Inflammatory macrophage (primary cell): ENCODE results near the gene ENGASE.
"Not testable (repeated sequence)": the region's sequence is repeated elsewhere in the genome, so short reads cannot be mapped to it uniquely, and the experiment has no call there.

ENCODE experiments used
- DNase-seq, 2 donors: peaks; one replicate each; pipeline ENCODE4 v3.0.0-alpha.2; 2020 to 2022
- total RNA-seq, 18 experiments: gene quantifications; one replicate each; lab custom pipeline; 2026; ENCODE audit warnings: mixed read lengths in 6 of 18, inconsistent platforms in 2 of 18; lab: John Stamatoyannopoulos, UW

ENGASE gene, protein sequence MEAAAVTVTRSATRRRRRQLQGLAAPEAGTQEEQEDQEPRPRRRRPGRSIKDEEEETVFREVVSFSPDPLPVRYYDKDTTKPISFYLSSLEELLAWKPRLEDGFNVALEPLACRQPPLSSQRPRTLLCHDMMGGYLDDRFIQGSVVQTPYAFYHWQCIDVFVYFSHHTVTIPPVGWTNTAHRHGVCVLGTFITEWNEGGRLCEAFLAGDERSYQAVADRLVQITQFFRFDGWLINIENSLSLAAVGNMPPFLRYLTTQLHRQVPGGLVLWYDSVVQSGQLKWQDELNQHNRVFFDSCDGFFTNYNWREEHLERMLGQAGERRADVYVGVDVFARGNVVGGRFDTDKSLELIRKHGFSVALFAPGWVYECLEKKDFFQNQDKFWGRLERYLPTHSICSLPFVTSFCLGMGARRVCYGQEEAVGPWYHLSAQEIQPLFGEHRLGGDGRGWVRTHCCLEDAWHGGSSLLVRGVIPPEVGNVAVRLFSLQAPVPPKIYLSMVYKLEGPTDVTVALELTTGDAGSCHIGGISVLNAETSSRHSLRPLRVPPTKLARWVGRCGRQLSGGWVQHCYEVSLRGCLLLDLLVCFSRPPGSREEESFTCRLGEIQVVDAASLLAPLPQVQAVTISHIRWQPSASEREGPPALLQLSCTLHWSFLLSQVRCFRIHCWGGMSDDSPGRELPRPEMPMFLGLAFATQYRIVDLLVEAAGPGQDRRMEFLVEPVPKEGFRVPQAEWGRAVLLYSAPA
- total RNA-seq, result 6.7 to 46.8 (median 22.9) reads per million in 18 experiments

DNA sequence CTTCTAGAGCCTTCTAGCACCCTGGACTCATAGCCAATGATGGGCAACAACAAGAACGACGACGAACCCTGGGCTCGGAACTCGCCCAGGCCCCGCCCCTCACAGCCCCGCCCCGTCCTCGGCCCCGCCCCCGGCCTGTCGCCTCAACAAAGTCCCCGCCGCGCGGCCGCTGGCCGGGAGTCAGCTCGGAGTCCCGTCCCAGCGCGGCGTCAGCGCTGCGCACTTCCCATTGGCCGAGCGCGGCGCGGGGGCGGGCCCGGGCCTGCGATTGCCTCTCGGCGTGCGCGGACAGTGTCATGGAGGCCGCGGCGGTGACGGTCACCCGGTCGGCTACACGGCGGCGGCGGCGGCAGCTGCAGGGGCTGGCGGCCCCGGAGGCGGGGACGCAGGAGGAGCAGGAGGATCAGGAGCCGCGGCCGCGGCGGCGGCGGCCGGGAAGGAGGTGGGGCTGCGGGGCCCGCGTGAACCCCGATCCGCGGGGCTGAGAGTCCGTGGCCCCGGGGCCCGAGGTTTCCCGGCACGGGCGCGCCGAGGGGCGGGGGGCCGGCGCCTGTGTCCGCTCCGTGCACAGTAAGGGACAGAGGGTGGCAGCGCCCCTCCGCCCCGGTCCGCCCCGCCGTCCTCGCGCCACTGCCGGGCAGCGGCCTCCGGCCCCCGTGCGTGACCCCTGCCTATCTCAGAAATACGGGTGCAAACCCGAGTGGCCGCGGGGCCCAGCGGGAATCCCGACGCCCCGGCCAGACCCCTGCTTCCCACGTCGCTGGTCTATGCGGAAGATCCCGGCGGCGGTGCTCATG is at the start of gene ENGASE:
Gene ENGASE, plus strand, starts transcription at position 176 of the 797 bp plus-strand sequence. Its CDS starts 121 bp downstream, at position 297.
- DNase-seq, result peak; percentile 98

DNA sequence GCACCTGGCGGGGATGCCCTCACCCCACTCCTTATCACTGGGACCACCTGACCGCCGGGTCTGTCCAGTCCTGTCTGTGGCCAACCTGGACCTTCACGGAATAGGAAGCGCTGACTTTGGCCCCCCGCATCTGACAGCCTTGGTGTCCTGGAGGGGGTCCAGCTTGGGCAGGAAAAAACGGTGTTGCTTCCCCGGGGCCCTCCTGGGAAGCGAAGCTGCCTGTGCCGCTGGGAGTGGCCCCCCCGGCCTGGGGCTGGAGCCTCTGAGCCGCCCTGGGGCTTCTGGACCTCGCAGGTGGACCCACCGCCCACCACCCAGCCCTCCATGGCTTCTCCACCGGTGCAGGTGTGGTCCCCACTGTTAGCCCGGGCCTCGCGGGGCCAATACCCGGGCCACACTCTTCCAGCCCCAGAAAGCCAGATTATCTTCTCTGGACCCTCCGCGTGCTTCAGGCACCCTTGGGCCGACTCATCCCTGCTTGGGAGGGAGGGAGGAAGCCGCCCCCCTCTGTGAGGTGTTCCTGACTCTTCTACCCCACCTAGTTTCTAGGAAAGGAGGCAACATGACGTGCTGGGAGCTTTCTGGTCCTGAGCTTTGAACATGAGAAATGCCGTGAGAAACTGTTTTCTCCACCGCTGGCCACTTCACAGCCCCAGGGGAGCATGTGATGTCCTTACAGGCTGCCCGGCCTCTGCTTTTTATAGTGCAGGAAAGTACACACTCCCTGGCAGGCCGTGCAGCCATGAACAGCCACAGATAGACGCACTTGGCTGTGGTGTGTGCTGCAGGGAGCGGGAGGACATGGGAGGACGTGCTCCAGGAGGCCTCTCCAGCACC is 49.5 kb upstream of the ENGASE start:
- no peak for DNase-seq

DNA sequence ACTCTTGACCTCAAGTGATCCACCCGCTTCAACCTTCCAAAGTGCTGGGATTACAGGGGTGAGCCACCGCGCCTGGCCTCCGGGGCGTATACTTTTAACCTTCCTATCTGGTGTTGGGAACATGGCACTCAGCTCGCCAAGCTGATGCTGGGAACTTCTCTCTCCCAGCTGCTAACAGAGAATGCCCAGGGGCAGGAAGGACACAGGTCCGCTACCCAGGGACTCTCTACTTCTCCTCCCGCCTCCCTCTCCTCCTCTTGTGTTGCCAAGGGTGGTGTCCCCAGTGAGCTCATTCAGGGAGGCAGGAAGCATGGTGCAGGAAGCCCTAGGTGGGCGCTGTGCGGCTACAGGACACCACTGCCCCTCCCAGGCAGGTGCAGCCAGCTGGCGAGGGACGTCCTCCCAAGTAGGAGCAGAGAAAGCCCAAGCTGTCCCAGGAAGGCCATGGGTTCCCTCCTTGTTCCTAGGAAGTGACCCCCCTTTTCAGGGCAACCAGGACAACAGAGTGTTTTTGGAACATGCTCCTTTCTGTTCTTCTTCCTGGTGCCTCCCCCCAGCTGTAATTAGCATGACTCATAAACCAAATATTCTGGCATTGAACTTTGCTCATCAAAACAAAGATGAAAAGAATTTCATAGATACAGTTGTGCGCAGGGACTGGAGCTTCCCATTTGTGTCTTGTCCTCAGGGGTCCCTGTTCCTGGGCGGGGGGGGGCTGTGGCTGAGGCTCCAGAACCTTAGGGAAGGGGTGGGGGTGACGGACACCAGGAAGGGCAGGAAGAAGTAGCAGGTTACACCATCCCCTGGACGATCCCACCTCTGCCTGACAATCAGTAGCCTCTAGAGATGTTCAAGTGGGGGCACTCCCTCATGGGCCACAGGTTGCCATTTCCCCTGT is 48.0 kb upstream of the ENGASE start:
- DNase-seq, result no peak

DNA sequence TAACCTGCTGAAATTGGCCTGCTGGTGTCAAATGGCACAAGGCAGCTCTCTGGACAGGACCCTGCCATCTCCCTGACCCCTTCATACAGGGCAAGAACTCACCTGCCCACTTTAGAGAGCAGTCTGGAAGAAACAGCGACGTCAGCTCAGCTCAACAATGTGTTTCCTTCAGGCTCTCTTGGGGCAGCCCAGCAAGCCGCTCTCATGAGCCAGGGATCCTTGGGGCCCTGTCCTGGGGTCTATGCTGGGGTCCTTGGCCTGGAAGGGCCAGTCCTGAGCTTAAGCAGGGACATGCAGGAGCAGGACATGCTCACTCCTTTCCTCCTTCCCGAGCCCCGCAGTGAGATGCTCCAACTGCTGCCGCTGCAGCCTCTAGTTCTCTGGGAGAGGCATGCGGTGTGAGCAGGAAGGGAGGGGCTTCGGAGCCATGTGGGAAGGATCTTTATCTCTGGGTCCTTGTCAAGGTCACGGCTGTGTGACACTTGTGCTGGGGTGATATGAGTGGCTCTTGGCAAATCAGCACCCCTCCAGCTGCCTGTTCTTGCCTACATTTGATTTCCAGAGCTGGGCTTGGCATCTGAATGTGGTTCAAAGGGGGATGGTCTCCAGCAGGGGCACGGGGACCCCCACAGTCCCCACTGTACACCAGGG is 47.2 kb upstream of the ENGASE start:
- DNase-seq, result no peak

DNA sequence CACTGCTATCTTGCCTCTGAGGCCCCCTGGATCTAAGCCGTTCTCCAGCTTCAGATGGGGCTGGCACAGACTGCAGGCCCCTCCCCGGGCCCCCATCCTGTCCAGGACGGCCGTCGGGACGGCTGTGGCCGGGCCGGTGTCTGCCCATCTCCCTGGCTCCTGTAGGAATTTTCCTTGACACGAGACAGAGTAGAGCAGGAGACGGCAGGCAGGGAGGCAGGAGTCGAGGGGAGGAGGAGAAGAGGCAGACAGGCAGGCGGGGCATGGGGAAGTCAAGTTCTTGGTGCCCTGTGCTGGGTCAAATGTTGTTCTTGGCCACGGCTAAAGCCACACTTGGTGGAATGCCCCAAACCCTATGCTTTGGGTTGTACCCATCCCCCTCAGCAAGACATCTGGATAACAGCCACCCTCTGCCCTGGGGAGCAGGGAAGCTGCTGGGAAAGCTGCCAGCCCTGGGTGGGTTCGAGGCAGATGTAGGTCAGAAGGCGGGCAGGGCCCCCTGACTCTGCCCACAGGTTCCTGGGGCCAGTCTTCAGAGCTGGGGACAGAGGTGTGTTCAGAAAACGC is 46.6 kb upstream of the ENGASE start:
- no peak for DNase-seq

DNA sequence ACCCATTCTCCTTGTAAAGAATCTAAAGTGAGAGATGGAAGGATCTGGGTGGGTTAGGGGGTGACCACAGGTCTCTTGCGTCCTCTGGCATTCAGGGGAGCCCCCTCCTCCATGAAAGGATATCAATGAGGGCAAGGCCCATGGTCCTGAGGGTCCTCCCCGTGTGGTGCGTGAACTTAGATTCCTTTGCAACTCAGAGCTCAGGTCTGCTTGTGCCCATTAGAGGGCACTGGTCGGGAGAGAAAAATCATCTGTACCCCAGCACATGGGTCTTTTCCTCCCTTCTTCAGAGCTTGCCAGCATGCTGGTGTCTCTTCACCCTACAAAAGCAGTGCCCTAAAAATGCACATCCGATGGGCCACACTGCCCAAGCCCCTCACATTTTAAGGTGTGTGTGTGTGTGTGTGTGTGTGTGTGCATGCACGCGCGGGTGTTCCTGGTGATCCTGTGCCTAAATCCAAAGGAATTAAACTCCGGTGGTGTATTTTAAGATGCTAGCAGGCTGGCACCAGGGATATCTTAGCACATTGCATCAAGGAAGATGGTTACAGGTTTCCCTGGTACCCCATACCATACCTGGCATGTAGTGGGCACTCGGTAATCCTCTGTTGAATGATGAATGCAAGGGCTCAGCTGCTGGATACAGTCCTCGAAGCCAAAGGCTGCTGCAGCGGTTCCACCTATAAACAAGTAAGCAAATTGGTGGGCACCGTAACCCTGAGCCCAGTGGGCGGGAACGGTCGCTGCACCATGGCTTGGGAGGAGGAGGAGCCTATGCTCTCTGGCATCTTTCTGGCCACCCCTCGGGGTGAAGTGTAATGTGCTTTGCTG is 45.9 kb upstream of the ENGASE start:
- no peak for DNase-seq

DNA sequence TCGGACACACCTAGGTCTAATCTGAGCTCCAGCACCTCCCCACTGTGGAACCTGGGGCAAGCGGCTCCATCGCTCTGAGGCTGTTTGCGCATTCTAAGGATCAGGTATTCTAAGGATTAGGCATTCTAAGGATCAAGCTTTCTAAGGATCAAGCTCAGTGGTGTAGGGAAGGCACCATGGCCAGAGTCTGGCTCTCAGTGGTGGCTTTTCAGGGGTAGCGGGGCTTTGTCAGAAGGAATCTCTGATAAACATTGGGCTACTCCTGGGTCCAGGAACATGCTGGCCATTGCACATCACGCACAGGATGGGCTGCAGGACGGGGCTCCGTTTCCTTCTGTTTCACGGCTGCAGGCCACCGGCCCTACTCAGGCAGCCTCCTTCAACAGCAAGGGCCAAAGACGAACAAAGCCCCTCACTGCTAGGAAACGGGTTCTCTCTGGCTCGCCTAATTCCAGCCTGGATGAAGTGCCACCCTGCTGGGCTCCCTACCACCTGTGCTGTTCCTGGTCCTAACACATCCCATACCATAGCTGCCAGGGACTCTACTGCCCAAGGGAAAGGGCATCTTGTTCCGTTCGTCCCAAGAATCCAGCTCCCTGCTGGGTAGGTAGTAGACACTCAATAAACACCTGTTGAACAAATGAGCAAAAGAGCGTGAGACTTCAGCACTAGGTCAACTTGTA is 45.2 kb upstream of the ENGASE start:
- DNase-seq, result no peak

DNA sequence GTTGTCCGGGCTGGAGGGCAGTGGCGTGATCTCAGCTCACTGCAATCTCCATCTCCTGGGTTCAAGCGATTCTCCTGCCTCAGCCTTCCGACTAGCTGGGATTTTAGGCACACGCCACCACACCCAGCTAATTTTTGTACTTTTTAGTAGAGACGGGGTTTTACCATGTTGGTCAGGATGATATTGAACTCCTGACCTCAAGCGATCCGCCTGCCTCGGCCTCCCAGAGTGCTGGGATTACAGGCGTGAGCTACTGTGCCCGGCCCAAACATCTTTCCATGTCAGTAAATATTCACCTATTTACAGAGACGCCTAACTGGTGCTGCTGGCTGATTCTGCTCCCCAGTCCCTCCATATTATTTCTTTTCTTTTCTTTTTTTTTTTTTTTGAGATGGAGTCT is 44.0 kb upstream of the ENGASE start:
- not testable (repeated sequence) for DNase-seq

DNA sequence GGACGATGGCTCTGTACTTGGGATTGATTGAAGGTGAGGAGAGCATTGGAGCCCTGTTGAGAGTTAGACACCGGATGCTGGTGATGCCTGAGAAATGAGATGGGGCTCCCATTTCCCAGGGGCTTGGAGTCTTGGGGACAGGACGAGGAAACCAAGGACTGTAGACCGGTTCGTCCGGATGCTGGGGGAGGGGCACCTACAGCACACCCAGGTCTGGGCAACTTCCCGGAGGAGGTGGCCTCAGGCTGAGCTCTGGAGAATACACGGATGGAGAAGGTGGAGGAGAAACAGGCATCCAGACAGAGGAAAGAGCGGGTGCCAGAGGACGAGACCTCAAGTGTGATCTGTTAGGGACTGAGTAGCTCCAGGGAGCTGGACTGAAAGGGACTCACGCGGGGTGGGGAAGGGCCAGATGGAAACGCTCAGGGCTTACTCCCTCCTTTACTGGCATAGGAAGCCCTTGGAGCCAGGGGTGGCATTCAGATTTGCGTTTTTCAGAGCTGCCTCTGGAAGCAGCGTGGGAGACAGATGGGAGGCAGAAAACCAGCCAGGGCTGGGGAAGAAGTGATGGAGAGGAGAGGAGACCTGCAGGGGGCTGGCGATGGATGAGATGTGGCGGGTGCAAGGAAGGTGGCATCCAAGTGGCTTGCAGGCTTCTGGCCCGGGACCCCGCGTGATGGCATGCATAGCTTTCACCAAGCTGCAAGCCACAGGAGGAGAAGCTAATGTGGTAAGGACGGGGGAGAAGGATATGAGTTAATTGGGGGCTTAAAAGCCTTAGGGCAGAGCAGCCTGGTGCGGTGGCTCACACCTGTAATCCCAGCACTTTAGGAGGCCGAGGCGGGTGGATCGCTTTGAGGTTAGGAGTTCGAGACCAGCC is 42.4 kb upstream of the ENGASE start:
- DNase-seq, result no peak

DNA sequence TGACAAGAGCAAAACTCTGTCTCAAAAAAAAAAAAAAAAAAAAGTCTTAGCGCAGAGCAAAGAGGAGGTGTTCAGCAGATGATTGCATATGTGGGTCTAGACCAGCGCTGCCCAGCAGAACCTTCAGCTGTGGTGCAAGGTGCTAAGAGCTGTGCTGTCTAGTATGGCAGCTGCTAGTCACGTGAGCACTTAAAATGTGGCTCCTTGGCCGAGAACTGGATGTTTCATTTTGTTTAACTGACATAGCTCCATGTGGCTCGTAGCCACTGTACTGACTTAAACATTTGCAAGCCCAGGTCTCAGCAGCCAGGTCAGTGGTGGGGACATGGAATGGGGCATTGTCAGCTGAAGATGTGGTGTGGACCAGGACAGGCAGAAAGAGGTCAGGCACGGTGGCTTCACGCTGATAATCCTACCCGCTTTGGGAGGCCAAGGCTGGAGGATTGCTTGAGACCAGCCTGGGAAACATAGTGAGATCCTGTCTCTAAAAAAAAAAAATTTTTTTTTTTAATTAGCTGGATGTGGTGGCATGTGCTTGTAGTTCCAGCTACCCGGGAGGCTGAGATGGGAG is 41.5 kb upstream of the ENGASE start:
- DNase-seq, result no peak

DNA sequence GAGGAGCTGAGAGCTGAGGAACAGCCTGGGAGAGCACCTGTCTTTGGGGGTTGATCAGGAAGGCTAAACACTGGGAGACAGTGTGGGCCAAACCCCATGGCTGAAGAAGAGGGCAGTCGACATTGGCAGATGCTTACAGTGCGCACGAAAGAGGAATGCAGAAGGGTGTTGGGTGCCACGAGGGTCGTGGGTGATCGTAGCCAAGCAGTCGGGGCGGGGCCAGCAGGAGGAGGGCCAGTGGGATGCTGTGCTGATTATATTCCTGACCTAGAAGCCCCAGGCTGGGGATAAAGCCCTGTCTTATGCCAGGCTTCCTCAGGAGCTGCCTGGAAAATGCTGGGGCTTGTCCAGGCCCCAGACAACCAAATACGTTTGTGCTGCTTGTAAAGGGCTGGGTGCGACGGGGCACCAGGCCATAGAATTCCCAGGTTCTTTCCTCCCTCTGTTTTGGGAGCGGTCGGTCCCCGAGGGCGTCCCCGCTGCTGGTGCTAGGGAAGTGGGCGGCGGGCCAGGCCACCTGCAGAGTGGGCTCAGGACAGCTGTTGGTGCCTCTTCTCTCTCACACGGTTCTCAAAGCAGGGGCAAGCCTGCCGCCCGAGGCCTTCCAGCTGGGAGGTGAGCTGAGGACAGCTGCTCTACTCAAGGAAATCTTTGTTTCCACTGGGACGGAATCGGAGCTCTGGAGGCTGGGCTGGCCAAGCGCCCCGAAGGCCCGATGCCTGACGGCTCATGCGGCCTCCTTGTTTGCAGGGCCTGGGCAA is 40.7 kb upstream of the ENGASE start:
- no peak for DNase-seq

DNA sequence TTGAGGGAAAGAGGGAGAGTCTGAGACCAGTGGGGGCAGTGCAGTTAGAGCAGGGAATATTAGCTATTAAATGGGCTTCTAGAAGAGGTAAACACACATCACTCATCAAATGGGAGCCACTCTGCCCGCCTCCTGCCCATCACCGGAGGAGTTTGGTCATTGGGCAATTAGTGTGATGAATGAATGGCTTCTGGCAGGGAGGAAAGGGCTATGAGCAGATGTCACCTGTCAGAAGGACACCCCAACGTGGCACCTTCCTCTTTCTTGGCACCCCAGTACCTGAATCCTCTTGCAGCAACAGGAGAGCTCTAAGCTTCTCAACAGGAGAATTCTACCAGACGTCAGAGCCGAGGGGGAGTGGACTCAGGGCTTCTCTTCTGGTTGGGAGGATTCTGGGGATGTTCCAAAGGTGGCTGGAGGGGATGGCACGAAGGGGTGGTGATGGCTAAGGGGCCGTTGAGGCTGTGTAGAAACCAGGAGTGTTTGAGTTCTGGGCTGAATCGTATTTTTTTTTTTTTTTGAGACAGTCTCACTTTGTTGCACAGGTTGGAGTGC is 39.6 kb upstream of the ENGASE start:
- no peak for DNase-seq

DNA sequence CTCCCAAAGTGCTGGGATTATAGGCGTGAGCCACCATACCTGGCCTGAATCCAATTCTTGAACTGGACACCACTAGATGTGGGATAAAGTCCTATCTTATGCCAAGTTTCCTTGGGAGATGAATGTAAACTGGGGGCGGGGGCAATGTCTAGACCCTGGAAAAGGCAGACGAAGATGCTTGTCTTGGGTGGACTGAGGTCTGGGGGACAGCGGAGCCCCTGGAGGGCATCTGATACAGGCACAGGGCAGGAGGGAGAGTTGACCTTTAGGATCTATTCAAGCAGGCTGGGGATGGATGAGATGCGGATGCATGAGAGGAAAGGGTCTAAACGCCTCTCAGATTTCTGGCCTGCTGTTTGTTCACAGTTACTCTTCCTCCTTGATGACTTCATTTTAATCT is 38.9 kb upstream of the ENGASE start:
- DNase-seq, result no peak

DNA sequence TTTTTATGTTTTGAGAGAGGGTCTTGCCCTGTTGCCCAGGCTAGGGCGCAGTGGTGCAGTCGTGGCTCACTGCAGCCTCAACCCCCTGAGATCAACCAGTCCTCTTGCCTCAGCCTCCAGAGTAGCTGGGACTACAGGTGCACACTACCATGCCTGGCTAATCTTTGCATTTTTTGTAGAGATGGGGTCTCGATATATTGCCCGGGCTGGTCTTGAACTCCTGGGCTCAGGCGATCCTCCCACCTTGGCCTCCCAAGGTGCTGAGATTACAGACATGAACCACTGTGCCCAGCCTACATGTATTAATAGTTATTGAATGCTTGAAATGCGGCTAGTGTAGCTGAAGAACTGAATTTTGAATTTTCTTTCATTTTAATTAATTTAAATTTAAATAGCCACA is 38.4 kb upstream of the ENGASE start:
- no peak for DNase-seq

DNA sequence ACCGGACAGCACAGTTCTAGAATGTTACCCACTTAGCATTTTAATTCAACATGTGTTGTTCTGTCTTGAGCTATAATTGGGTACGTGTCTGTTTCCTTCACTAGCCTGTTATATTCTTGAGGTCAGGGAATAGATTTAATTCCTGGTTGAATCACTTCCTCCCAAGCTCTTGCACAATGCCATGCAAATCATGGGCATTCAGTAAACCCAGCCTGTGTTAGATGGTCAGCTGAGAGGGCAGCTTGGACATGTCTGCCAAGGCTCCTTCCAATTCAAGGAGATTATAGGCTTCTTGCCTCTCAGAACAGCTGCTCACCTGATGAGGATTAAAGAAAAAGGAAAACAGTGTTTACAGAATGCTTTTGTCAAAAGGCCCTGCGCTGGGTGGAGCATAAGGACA is 38.0 kb upstream of the ENGASE start:
- peak; percentile 76 to 78 for DNase-seq

DNA sequence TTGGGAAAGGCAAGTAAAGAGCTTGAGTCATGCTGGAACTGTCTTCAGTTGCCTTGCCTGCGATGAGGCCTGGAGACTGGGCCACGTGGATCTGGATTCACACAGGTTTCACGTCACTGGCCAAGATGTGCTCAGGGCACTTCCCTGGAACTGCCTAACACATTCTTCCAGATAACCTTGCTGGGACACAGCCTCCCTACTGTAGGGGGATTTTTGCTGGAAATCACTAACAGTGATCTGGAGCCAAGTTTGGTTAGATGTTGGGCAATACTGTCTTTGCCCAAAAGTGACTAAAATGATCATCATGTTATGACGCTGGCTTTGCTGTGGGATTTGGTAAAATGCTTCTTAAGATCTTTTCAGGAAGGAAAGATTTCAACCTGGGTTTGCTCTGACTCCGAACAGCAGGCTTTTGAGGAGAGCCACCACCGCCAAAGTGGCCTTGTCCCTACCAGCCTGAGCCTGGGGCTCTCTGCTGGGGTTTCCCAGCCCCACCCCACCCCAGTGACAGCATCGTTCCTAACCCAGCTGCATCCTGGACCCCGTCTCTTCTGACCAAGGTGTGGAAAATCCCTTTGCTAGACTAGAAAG is 36.0 kb upstream of the ENGASE start:
- DNase-seq, result peak; percentile 27 to 39
